H9 (cell line): ENCODE measurements around the gene TTC6. TPM values are rescaled to one million over a fixed set of nuclear protein-coding genes. Genes with fewer than 3 reads are reported as not detected.

Experiments used
- DNase-seq: peaks from one replicate; pipeline ENCODE4 v3.0.0-alpha.2; 2017
- H2AFZ ChIP-seq: one replicate; pipeline ENCODE4 v1.6.1; 2013; ENCODE audit warnings: mild to moderate bottlenecking, low read length, control low read depth, moderate library complexity
- H2AK5ac ChIP-seq: 2 replicates; pipeline ENCODE4 v1.6.1; 2013; ENCODE audit warnings: low read length, control low read depth, mixed read lengths; ENCODE audit not compliant: insufficient read length
- H2BK120ac ChIP-seq: one replicate; pipeline ENCODE4 v1.6.1; 2013; ENCODE audit warnings: low read depth, mild to moderate bottlenecking, low read length, control low read depth, inconsistent platforms; ENCODE audit not compliant: poor library complexity, severe bottlenecking
- H2BK12ac ChIP-seq: 2 replicates; pipeline ENCODE4 v1.6.1; 2013; ENCODE audit warnings: low read length, control low read depth, mixed read lengths, low read depth; ENCODE audit not compliant: insufficient read length
- H2BK15ac ChIP-seq: 2 replicates; pipeline ENCODE4 v1.6.1; 2013; ENCODE audit warnings: low read depth, low read length, control low read depth
- H2BK20ac ChIP-seq: one replicate; pipeline ENCODE4 v1.6.1; 2013; ENCODE audit warnings: low read depth, mild to moderate bottlenecking, low read length, control low read depth, inconsistent platforms; ENCODE audit not compliant: poor library complexity, severe bottlenecking
- H2BK5ac ChIP-seq: 2 replicates; pipeline ENCODE4 v1.6.1; 2013; ENCODE audit warnings: low read length, control low read depth, mixed read lengths; ENCODE audit not compliant: insufficient read length
- H3K14ac ChIP-seq: 2 replicates; pipeline ENCODE4 v1.6.1; 2013; ENCODE audit warnings: low read length, control low read depth; ENCODE audit not compliant: insufficient read depth
- H3K18ac ChIP-seq: 2 replicates; pipeline ENCODE4 v1.6.1; 2013; ENCODE audit warnings: low read depth, mild to moderate bottlenecking, mixed read lengths, low read length, control low read depth; ENCODE audit not compliant: insufficient read length
- H3K23ac ChIP-seq: 2 replicates; pipeline ENCODE4 v1.6.1; 2013; ENCODE audit warnings: low read length, control low read depth, mixed read lengths, low read depth; ENCODE audit not compliant: insufficient read length
- H3K23me2 ChIP-seq: 2 replicates; pipeline ENCODE4 v1.6.1; 2013; ENCODE audit warnings: low read depth, mild to moderate bottlenecking, mixed read lengths, low read length, control low read depth; ENCODE audit not compliant: insufficient read length, poor library complexity, severe bottlenecking
- H3K27ac ChIP-seq: 2 replicates; pipeline ENCODE4 v1.5.1; 2013; ENCODE audit warnings: low read length, control low read depth, mixed read lengths, low read depth; ENCODE audit not compliant: insufficient read length
- H3K27me3 ChIP-seq: 2 replicates; pipeline ENCODE4 v1.6.1; 2013; ENCODE audit warnings: low read length, control low read depth, inconsistent platforms; ENCODE audit not compliant: insufficient read depth
- H3K4ac ChIP-seq: 2 replicates; pipeline ENCODE4 v1.6.1; 2013; ENCODE audit warnings: low read depth, mild to moderate bottlenecking, control low read depth, inconsistent platforms, low read length, moderate library complexity
- H3K4me1 ChIP-seq: 2 replicates; pipeline ENCODE4 v1.6.1; 2013; ENCODE audit warnings: low read length, control low read depth, inconsistent platforms; ENCODE audit not compliant: insufficient read depth
- H3K4me2 ChIP-seq: 2 replicates; pipeline ENCODE4 v1.6.1; 2013; ENCODE audit warnings: low read length, control low read depth, mixed read lengths; ENCODE audit not compliant: insufficient read length, insufficient read depth
- H3K56ac ChIP-seq: 2 replicates; pipeline ENCODE4 v1.6.1; 2013; ENCODE audit warnings: low read depth, mild to moderate bottlenecking, mixed read lengths, low read length, control low read depth; ENCODE audit not compliant: insufficient read length
- H3K79me1 ChIP-seq: 2 replicates; pipeline ENCODE4 v1.6.1; 2013; ENCODE audit warnings: low read depth, mild to moderate bottlenecking, moderate library complexity, low read length, control low read depth, inconsistent platforms; ENCODE audit not compliant: insufficient read depth, poor library complexity, severe bottlenecking
- H3K79me2 ChIP-seq: 2 replicates; pipeline ENCODE4 v1.6.1; 2013; ENCODE audit warnings: low read length, control low read depth, inconsistent platforms; ENCODE audit not compliant: insufficient read depth
- H3K9ac ChIP-seq: 2 replicates; pipeline ENCODE4 v1.6.1; 2013; ENCODE audit warnings: low read length, control low read depth, mixed read lengths; ENCODE audit not compliant: insufficient read length; ENCODE audit errors: extremely low read depth
- H3K9me3 ChIP-seq: one replicate; pipeline ENCODE4 v1.6.1; 2013; ENCODE audit warnings: low read depth, low read length, inconsistent platforms; ENCODE audit not compliant: control insufficient read depth
- H3T11ph ChIP-seq: one replicate; pipeline ENCODE4 v1.6.1; 2013; ENCODE audit warnings: mild to moderate bottlenecking, low read length, control low read depth, inconsistent platforms
- H4K20me1 ChIP-seq: one replicate; pipeline ENCODE4 v1.6.1; 2013; ENCODE audit not compliant: control insufficient read depth, insufficient read length, insufficient read depth
- H4K5ac ChIP-seq: 2 replicates; pipeline ENCODE4 v1.6.1; 2013; ENCODE audit warnings: low read depth, mild to moderate bottlenecking, mixed read lengths, low read length, control low read depth; ENCODE audit not compliant: insufficient read length
- H4K8ac ChIP-seq: replicated peaks from 2 replicates; pipeline ENCODE4 v1.6.1; 2013; ENCODE audit warnings: low read length, control low read depth, mixed read lengths, low read depth; ENCODE audit not compliant: insufficient read length
- H4K91ac ChIP-seq: 2 replicates; pipeline ENCODE4 v1.6.1; 2013; ENCODE audit warnings: low read depth, mild to moderate bottlenecking, moderate library complexity, mixed read lengths, low read length, control low read depth; ENCODE audit not compliant: insufficient read length
- H3K27ac Mint-ChIP-seq, 3 experiments: 2 replicates in 2 of 3; 3 replicates in 1 of 3; pipeline ENCODE4 v1.8.0; 2020 to 2021; ENCODE audit warnings: mixed read lengths in 3 of 3, mild to moderate bottlenecking in 1 of 3, moderate library complexity in 1 of 3
- H3K27me3 Mint-ChIP-seq: 2 replicates; pipeline ENCODE4 v1.8.0; 2021; ENCODE audit warnings: low read depth, mild to moderate bottlenecking, moderate library complexity, mixed read lengths
- H3K36me3 Mint-ChIP-seq, 3 experiments: 2 replicates in 2 of 3; 3 replicates in 1 of 3; pipeline ENCODE4 v1.8.0; 2020 to 2021; ENCODE audit warnings: low read depth in 3 of 3, mixed read lengths in 3 of 3; ENCODE audit not compliant: insufficient read depth in 1 of 3
- H3K4me1 Mint-ChIP-seq, 2 experiments: 2 replicates each; pipeline ENCODE4 v1.8.0; 2020; ENCODE audit warnings: mixed read lengths in 2 of 2
- H3K4me3 Mint-ChIP-seq, 2 experiments: 2 replicates in 1 of 2; 3 replicates in 1 of 2; pipeline ENCODE4 v1.8.0; 2020 to 2021; ENCODE audit warnings: mild to moderate bottlenecking in 2 of 2, mixed read lengths in 2 of 2, moderate library complexity in 1 of 2
- H3K9me3 Mint-ChIP-seq, 2 experiments: 2 replicates in 1 of 2; 3 replicates in 1 of 2; pipeline ENCODE4 v1.8.0; 2020; ENCODE audit warnings: mild to moderate bottlenecking in 2 of 2, mixed read lengths in 2 of 2, moderate library complexity in 1 of 2
- WGBS: extraction: QIAGEN DNeasy Blood & Tissue Kit; methylation state at CpG from one replicate; pipeline ENCODE4 v1.1.7; 2013; ENCODE audit warnings: missing lambda C conversion rate, low lambda C conversion rate, mixed read lengths; ENCODE audit not compliant: insufficient read length; ENCODE audit errors: extremely low coverage; 5-methylcytosine and 5-hydroxymethylcytosine counted together
- total RNA-seq: library from RNA; stranded (reverse); gene quantifications from 2 replicates; pipeline ENCODE4 v1.2.1, GENCODE V29; 2021
- TF ChIP-seq, protein P1 (sequence below): fragments of 200-600 bp; sonication (generic); conservative IDR thresholded peaks from 3 replicates; pipeline ENCODE4 v1.8.0; 2021; ENCODE audit warnings: antibody characterized with exemption, mild to moderate bottlenecking

Gene TTC6
- total RNA-seq, 1 experiment from 2014 or later: 0.24 TPM

GRCh38 chr14:37596790-37597472, 1.5 kb downstream of the TTC6 start:
- Histone ChIP-seq H3K79me2 (no peaks in the 10 kb centered on the region), H3K9me3 (no peaks in the 10 kb centered on the region), H3K27me3 (peaks cover 87% of the 10 kb centered on the region), H3K23ac (no peak overlapping the region), H2AFZ (no peak overlapping the region), H3K4me1 (no peaks in the 10 kb centered on the region), H4K5ac (no peak overlapping the region), H4K20me1 (peaks cover 3% of the 10 kb centered on the region), H2AK5ac (no peak overlapping the region), H3K4ac (no peak overlapping the region), H3K14ac (no peak overlapping the region), H3K56ac (no peak overlapping the region), H2BK20ac (no peak overlapping the region), H2BK15ac (no peak overlapping the region), H2BK5ac (no peak overlapping the region), H3T11ph (no peak overlapping the region), H3K4me2 (peak overlapping the region; percentile 52), H4K91ac (no peak overlapping the region), H2BK120ac (no peak overlapping the region), H3K79me1 (no peaks in the 10 kb centered on the region), H2BK12ac (no peak overlapping the region), H3K9ac (no peak overlapping the region), H4K8ac (no peak overlapping the region), H3K18ac (no peak overlapping the region), H3K23me2 (peaks cover 11% of the 10 kb centered on the region), H3K27ac (no peak overlapping the region)
- Mint-ChIP-seq H3K27me3 (peaks cover 98% of the 10 kb centered on the region), H3K4me3 (no peak overlapping the region), H3K27ac (no peak overlapping the region), H3K36me3 (no peaks in the 10 kb centered on the region; a peak in 2 of 7 replicates), H3K9me3 (no peaks in the 10 kb centered on the region; a peak in 2 of 5 replicates), H3K4me1 (peaks cover 33 to 50% of the 10 kb centered on the region in 2 experiments)
- DNase-seq: no peak
- TF ChIP-seq, protein P1, sequence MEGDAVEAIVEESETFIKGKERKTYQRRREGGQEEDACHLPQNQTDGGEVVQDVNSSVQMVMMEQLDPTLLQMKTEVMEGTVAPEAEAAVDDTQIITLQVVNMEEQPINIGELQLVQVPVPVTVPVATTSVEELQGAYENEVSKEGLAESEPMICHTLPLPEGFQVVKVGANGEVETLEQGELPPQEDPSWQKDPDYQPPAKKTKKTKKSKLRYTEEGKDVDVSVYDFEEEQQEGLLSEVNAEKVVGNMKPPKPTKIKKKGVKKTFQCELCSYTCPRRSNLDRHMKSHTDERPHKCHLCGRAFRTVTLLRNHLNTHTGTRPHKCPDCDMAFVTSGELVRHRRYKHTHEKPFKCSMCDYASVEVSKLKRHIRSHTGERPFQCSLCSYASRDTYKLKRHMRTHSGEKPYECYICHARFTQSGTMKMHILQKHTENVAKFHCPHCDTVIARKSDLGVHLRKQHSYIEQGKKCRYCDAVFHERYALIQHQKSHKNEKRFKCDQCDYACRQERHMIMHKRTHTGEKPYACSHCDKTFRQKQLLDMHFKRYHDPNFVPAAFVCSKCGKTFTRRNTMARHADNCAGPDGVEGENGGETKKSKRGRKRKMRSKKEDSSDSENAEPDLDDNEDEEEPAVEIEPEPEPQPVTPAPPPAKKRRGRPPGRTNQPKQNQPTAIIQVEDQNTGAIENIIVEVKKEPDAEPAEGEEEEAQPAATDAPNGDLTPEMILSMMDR: no peak
- no CpG with 5 or more reads among the region's 7 CpGs for WGBS
